ENCODE measurements around the gene UGT2B10.

Gene UGT2B10

GRCh38 chr4:68864438-68865187 lies 48.8 kb downstream of the UGT2B10 start:
- Histone ChIP-seq H3K36me3 (ENCODE audit: insufficient read depth, low read length) (no peaks in the 10 kb centered on the region), H3K4me2 (ENCODE audit: low read depth, low read length, poor library complexity, severe bottlenecking) (no peak overlapping the region), H3K27me3 (ENCODE audit: insufficient read depth, low read length, poor library complexity, severe bottlenecking) (no peaks in the 10 kb centered on the region), H3K4me1 (ENCODE audit: insufficient read depth, low read length, poor library complexity, severe bottlenecking) (no peaks in the 10 kb centered on the region), H3K9me3 (ENCODE audit: insufficient read depth, low read depth, low read length) (no peaks in the 10 kb centered on the region), H2AFZ (ENCODE audit: low read length) (no peak overlapping the region), H3K79me2 (ENCODE audit: insufficient read depth, low read length) (no peaks in the 10 kb centered on the region), H3F3A (ENCODE audit: low read depth) (no peaks in the 10 kb centered on the region), H3K9me2 (replicated peaks; ENCODE audit: low read depth, low read length) (no peaks in the 10 kb centered on the region), H4K20me1 (ENCODE audit: insufficient read depth, low read length, poor library complexity, severe bottlenecking) (no peaks in the 10 kb centered on the region), H3K4me3 (ENCODE audit: low read length, poor library complexity, severe bottlenecking) (no peak overlapping the region), H3K9ac (ENCODE audit: low read depth, low read length, poor library complexity, severe bottlenecking) (no peak overlapping the region)
- TF ChIP-seq EZH2phosphoT487 (IDR thresholded peaks at IDR 0.05; ENCODE audit: borderline replicate concordance) (no peak), CTCF (conservative IDR thresholded peaks at IDR 0.05; ENCODE audit: low read length) (no peak)

DNA sequence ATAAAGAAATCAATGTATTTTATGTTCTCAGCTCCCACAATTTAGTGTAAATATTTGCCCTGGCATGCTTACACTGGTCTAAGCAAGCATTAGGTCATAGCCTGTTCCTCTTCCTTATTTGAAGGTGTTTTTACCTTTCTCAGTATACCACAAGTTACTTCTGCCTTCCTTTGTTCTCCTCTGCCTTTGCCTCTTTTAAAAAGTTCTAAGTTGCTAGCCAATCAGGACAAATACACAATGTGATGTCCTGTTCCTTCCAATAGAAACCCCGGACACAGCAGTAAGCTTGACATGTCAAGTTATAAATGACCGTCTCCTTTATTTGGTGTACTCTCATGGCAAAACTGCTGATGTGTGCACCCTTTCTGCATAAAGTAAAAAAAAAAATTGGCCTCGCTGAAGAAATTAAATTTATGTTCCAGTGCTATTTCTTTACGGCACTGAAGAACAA lies 49.4 kb downstream of the UGT2B10 start:
- Histone ChIP-seq H3K27me3 (ENCODE audit: insufficient read depth, low read length, poor library complexity, severe bottlenecking) (no peaks in the 10 kb centered on the region), H3K4me3 (ENCODE audit: low read length, poor library complexity, severe bottlenecking) (no peak overlapping the region)

GRCh38 chr4:68865760-68866159 lies 50.0 kb downstream of the UGT2B10 start:
- TF ChIP-seq CTCF (conservative IDR thresholded peaks at IDR 0.05; ENCODE audit: low read length) (no peak), EZH2phosphoT487 (IDR thresholded peaks at IDR 0.05; ENCODE audit: borderline replicate concordance) (no peak)
- Histone ChIP-seq H3K9me3 (ENCODE audit: insufficient read depth, low read depth, low read length) (no peaks in the 10 kb centered on the region), H3K4me3 (ENCODE audit: low read length, poor library complexity, severe bottlenecking) (no peak overlapping the region), H3K79me2 (ENCODE audit: insufficient read depth, low read length) (no peaks in the 10 kb centered on the region), H3K9ac (ENCODE audit: low read depth, low read length, poor library complexity, severe bottlenecking) (no peak overlapping the region), H3K27me3 (ENCODE audit: insufficient read depth, low read length, poor library complexity, severe bottlenecking) (no peaks in the 10 kb centered on the region), H3F3A (ENCODE audit: low read depth) (no peaks in the 10 kb centered on the region), H3K36me3 (ENCODE audit: insufficient read depth, low read length) (no peaks in the 10 kb centered on the region), H4K20me1 (ENCODE audit: insufficient read depth, low read length, poor library complexity, severe bottlenecking) (no peaks in the 10 kb centered on the region), H3K4me2 (ENCODE audit: low read depth, low read length, poor library complexity, severe bottlenecking) (no peak overlapping the region), H2AFZ (ENCODE audit: low read length) (no peak overlapping the region), H3K9me2 (replicated peaks; ENCODE audit: low read depth, low read length) (no peaks in the 10 kb centered on the region), H3K4me1 (ENCODE audit: insufficient read depth, low read length, poor library complexity, severe bottlenecking) (no peaks in the 10 kb centered on the region)

More for the DNA sequence above, 49.4 kb downstream of the UGT2B10 start:
- H4K20me1 ChIP-seq (ENCODE audit: insufficient read depth, low read length, poor library complexity, severe bottlenecking): no peaks in the 10 kb centered on the region
- no peak overlapping the region for H3K4me2 ChIP-seq (ENCODE audit: low read depth, low read length, poor library complexity, severe bottlenecking)
- H3K9me2 ChIP-seq (replicated peaks; ENCODE audit: low read depth, low read length): no peaks in the 10 kb centered on the region
- H3K4me1 ChIP-seq (ENCODE audit: insufficient read depth, low read length, poor library complexity, severe bottlenecking): no peaks in the 10 kb centered on the region
- no peak for TF ChIP-seq EZH2phosphoT487 (IDR thresholded peaks at IDR 0.05; ENCODE audit: borderline replicate concordance)
- TF ChIP-seq CTCF (conservative IDR thresholded peaks at IDR 0.05; ENCODE audit: low read length): no peak
- no peaks in the 10 kb centered on the region for H3F3A ChIP-seq (ENCODE audit: low read depth)
- no peaks in the 10 kb centered on the region for H3K79me2 ChIP-seq (ENCODE audit: insufficient read depth, low read length)
- H3K9me3 ChIP-seq (ENCODE audit: insufficient read depth, low read depth, low read length): no peaks in the 10 kb centered on the region
- H3K9ac ChIP-seq (ENCODE audit: low read depth, low read length, poor library complexity, severe bottlenecking): no peak overlapping the region
- H2AFZ ChIP-seq (ENCODE audit: low read length): no peak overlapping the region
- H3K36me3 ChIP-seq (ENCODE audit: insufficient read depth, low read length): no peaks in the 10 kb centered on the region

All from Loucy (cell line).